GM18519 (cell line): ENCODE data around the gene HS6ST2.

Source experiments
- ATAC-seq: cut with Tn5 transposase; IDR thresholded peaks from one replicate; pipeline ENCODE4 v1.9.1; 2021; ENCODE audit warnings: mild to moderate bottlenecking, moderate library complexity; ENCODE audit not compliant: unreplicated experiment, low FRiP score

The HS6ST2 gene

DNA sequence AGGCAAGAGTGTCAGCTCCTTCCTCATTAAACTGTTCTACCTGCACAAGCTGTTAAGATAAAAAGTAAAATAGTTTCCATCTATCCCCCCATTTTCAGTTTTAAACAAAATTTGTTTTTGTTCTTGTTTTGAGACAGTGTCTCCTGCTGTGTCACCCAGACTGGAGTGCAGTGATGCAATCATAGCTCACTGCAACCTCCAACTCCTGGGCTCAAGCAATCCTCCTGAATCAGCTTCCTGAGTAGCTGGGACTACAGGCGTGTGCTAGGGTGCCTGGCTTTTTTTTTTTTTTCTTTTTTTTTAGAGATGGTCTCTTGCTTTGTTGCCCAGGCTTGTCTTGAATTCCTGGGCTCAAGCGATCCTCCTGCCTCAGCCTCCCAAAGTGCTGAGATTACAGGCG lies 105.4 kb downstream of the HS6ST2 start:
- no peak for ATAC-seq

DNA sequence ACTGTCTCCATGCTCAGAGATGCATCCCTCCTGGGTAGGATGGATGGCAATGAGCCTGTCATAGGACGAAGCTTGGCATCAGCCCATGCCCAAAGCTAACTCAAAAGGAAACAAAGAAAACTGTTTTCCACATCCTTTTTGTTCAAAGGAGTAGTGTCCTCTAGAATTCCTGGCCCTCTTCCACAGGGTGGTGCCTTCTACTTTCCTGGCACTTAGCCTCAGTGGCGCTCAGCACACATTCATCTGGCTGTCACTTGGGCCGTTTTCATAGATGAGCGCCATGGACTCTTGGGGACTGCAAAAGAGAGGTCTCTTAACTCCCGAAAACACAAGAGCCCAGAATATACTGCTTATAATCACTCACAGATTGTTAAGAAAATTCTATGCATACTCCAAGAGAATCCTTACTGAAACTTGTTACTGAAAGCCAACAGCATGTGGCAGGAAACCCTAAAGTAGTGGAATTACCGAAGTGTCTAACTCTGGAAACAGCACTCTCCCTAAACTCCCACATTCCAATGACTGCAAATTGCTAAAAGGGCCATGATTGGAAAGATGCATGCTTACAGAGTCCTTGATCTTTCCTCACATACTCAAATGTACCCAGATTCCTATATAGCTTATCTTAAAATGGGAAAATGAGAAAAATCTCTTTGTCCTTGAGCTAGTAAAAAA lies 110.0 kb downstream of the HS6ST2 start:
- ATAC-seq: no peak

DNA sequence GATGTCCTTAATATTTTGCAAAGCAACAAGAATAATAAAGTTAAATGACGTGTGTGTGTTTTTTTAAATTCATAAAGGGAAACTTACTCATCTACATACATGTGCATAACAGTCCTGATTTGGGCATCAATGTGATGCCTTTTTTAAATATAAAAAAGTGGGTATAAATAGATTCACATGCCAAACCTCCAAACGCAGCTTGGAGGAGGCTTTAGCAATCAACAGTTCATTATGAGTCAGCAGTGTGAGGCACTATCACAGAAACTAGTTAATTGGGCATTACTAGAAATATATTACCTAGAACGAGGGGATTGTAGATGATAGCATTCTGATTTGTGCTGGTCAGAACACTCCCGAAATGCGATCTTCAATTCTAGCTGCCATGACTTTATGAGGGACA lies 115.1 kb downstream of the HS6ST2 start:
- ATAC-seq: no peak

DNA sequence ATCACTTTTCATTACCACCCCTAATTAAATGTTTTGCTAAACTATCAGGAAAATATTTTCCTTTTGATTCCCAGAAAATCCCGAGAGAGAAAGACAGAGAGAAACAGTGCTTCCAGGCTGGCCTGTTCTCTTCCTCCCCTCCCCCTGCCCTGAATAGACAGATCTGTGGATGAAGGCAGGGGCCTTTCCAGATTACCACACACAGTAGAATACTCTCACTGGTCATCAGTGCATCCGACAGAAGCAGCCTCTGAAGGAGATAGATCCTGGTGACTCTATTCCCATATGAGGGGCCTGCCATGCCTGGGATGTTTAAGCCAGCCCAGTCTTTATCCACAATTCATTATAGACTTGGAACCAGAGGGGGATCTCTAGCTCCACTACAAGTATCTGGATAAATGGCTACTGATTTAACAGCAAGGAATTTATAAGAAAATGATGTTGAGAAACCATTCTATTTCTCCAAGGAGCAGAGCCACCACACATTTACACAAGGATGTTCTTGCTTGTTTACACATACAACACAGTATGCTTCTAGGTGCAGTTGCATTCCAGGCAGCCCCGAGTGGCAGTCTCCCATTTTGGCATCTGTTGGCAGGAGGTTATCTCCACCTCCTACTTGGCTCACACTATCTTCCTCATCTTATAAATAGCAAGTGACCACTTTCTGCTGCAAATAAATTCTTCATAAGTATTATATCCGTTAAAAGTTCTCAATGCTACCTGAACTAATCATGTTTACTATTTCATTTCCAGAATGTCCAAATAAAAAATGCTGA lies 115.8 kb downstream of the HS6ST2 start:
- no peak for ATAC-seq

DNA sequence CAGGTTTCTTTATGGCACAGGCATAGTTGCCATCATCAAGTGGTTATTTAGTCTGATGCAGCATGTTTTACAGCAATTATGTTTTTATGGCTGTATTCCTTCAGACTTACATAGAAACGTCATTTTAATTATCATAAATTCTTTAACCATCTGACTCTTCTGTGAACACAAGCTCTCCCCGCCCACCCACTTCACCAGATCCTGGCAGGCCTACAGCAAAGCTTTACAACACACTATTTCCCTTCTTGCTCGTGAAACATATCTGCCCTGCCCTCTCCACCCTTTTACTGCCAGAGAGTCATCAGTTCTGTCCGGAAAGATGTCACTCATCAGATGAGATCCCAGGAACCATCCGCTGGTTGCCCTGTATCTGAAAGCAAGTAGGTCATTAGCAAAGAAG lies 120.5 kb downstream of the HS6ST2 start:
- ATAC-seq: no peak

DNA sequence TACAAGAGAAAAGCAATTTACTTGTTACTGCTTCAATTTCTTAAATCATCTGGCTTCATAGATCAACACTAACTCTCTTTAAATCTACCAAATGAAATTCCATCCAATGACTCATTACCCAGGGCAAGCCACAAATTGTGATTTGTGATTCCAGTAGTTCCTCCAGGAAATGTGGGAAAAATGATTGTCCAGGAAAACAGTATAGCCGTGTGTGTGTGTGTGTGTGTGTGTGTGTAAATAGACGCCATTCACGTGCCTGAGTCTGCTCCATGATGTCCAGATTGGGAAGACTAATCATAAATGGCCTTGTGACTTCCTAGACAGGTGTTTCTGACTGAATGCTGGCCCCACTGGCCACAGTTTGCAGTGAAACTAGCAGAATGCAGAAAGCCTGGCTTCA lies 121.3 kb downstream of the HS6ST2 start:
- no peak for ATAC-seq

DNA sequence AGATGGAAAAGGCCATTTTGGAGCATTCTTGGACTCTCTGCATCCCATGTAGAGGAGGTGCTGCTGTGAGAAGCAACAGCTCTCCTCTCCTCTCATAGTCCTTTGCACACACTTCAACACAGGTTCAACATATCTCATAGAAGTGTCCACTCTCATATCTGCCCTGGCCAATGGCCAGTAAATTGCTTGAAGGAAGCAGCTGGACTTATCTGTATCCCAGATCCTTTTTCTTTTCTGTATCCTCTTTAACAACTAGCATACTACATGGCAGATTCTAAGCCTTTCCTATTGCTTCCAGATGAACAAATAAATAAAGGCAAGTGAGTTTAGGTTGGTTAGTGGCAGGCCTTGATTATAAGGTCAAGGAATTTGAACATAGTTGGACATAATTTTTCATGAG lies 122.0 kb downstream of the HS6ST2 start:
- ATAC-seq: no peak

DNA sequence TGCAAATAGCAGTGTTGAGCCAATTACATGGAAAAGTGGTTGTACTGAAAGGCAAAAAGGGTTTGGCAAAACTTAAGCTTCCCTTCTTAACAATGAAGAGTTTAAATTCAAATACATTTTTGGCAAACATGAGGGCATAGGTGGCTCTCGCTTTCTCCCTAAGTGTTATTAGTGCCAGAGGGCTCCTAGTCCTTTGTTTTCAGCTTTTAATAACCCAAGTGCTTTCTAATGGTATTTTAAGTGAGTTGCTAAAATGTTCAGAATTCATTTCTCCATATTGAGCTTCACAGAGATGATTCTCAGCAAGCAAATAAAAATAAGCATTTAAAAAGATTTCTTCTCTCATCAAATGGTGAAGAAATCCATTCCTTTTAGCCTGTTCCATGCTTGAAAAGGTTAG lies 123.7 kb downstream of the HS6ST2 start:
- ATAC-seq: no peak

DNA sequence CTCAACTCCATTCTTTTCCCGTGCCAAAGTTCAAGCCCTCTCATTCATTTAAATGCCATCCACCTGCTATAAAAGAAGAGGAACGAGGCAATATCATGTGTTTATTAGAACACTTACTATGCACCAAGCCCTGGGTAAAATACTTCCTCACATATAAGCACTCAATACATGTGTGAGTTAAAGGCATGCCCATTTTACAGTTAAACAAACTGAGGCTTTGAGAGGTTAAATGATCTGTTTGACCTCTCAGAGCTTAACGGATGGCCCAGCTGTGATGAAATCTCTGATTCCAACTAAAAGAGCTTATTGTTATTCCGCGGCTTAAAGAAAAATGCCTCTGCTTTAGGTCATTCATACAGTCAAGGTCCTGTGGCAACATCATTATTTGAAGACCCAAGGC lies 124.3 kb downstream of the HS6ST2 start:
- no peak for ATAC-seq

DNA sequence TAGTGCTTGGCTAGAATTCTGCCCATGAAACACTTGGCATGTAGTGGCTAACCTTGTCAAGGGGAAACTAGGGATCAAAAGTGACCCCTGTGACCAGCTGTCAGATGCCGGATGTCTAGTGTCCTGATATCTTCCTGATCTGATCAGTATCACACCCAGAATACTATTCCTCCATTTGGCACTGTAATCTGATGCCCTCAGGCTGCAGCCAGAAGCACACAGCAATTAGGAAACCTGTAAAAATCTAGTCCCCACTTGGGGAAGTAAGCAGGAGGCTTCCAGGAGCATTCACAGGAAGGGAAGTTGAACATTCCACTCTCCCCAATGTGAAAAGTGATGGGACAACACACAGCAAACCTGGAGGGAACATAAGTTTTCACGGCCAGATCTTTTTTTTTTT lies 125.1 kb downstream of the HS6ST2 start:
- no peak for ATAC-seq

DNA sequence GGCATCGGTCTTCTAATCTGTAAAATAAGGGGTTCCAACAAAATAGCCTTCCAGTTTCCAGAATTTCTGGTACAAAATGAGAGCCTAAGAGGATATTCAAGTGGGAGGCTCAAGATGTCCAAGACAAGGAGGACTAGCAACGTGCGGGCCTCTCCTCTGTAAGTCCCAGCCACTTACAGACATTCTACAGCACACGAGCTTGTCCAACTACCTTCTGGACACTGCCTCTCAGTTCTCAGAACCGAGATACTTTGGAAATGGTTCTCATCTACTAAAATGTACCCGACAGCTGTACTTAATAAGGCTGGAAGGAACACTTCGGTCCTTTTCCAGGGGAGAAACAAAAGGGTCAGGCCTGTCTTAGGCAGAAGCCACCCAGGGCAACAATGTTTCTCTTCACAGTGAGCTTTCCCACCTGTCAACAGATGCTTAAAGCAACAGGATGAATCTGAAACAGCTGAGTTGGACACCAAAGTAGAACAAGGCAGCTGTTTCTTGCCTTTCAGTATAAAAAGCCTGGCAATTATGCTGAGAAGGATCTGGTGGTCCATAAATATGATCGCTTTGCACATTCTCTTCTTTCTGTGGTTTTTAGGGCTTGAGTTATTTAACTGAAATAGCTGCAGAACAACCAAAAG lies 127.0 kb downstream of the HS6ST2 start:
- ATAC-seq: no peak

DNA sequence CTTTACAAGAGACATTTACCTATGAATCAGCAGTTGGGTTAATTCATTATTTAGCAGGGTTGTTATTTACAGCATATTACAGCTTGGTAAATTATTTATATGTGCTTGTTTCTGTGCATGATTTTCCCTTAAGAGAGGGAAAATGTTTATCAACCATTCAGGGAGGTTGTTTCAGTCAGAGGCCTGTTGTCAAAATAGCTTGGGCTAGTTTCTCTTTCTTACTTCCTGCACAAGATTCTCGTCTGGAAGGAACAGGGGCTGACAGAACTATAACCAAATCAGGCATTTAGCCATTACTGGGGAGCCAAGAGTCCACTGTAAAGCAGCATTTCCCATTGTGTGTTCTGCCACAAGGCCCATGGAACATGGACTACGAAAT lies 135.8 kb downstream of the HS6ST2 start:
- ATAC-seq: no peak

DNA sequence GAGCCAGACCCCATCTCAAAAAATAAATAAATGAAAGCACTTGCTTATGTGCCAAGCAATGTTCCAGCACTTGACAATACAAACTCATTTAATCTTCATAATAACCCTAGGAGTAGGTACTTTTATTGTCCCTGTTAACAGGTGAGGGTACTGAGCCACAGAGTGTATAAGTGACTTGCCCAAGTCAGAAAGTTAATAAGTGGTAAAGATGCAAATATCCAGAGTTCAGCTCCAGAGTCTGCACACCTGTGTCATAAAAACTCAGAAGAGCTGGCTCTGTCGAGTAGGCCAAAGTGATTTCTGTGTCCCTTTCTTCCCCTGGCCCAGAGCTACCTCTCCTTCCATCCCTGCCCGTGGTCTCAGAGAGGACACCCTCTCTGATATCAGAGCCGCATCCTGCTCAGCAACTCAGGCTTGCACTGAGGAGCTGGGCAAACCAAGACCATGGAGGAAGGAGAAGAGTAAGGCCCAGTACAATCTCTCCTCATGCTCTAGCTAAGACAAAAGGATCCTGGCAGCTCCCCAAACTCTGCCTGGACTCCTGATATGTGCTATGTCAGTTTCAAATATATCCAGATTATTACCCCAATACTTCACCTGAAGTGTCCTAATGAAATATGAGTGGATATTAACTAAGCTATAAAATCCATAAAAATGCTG lies 136.3 kb downstream of the HS6ST2 start:
- ATAC-seq: no peak

DNA sequence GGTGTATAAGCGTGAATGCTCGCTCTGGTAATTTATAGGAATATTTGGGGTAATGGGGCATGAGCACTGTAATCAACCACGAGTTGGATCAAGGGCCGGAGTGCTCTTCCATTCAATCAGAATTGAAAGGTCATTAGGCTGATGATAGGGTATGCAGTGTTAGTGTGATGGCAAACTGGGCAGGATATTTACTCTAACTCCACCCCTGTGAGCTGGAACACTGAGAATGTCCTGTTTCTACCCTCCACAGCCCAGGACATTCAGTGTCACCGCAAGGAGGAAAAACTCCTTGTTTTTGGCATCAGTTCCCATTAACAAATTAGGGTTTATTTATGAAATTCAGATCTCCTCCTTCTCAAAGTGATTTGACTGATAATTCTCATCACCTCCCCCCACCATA lies 137.8 kb downstream of the HS6ST2 start:
- no peak for ATAC-seq

DNA sequence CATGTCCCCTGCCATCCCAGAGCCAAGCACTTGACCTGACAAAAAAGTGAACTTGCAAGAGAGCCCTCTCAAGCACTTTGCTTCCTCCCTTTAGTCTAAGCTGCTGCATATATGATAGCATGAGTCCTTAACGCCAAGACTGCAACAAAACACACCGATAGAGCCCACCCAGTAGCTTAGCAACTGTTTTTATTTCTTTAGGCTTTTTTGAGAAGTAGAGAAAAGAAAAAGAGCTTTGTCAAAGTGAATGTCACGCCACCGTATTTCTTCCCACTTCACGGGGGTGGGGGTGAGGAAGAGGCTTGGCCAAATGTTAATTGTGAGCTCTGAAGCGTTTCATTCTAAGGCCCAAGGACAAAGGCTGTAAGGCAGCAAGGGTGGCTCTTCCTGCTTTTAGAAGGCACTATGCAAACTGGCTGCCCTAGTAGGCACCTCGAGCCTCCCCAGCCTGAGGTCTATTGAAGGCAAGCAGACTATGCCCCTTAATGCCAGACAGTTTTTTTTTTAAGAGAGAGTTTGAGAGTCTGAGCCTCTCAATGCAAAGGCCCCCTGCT lies 138.6 kb downstream of the HS6ST2 start:
- ATAC-seq: no peak

DNA sequence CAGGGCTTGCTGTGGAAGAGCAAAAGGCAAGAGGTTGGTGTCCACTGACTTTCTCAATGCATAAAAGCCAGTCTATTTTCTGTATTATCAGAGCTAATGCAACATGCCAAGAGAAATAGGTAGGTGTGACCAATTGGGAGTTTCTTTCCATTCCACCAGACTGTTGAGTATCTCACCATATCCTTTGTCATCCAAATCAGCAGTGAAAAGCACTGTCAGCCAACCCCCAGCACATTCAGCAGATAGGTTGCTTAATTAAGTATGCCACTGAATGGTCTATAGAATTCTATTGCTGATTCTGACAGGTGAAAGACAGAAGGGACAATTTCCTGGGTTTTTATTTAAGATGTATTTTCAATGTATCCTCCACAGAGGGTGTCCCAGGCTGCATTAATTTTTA lies 139.8 kb downstream of the HS6ST2 start:
- no peak for ATAC-seq

DNA sequence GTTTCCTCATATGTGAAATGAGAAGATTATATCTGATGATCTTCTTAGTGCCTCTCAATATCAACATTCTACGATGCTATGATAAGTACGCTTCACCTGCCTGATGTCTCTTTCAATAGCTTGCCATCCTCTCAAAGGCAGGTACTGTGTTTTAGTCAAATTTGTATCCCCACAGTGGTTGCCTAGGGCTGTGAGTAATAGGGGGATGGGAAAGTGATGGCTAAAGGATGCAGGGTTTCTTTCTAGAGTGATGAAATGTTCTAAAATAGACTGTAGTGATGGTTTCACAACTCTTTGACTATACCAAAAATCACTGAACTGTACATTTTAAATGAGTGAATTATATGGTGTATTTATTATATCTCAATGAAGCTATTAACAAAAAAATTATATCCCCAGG lies 142.8 kb downstream of the HS6ST2 start:
- ATAC-seq: peak; percentile 51

DNA sequence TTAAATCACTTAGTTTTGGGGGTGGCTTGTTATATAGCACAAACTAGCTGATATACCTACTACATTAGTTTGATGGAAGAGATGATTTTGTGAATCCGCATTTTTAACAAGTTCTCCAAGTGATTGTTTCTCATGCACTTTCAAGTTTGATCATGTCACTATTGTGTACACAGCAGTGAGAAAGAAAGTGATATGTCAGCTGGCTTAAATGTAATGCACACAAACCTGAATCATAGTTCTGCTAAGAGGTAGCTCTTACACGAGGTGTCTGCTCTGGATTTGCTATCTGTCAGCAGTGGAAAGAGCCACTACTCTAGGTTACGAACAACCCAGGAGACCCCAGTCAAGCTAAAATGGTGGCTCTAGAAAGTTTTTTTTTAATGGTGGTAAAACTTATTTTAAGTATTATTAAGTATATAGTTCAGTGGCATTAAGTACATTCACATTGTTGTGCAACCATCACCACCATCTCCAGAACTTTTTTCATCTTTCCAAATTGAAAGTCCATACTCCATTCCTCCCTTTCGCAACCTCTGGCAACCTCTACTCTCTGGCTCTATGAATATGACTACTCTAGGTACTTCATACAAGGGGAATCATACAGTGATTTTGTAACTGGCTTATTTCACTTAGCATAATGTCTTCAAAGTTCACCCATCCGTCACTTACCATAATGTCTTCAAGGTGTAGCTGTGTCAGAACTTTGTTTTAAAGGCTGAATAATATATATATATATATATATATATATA lies 147.3 kb downstream of the HS6ST2 start:
- ATAC-seq: no peak

DNA sequence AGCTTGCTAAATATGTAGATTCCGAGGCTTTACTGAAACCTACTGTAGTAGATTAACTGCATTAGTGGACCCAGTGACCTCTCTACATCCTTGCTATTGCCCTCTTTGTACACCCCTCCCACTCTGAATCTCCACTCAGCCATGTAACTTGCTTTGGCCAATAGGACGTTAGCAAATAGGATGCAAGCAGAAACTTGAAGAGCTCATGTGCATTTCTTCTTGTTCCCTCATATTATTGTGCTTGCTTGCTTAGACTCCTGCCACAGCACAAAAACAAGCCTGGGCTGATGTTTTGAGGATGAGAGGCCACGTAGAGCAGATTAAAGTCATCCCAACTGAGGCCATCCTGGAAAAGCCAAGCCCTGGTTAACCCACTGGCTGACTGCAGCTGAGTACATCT lies 147.9 kb downstream of the HS6ST2 start:
- ATAC-seq: no peak

DNA sequence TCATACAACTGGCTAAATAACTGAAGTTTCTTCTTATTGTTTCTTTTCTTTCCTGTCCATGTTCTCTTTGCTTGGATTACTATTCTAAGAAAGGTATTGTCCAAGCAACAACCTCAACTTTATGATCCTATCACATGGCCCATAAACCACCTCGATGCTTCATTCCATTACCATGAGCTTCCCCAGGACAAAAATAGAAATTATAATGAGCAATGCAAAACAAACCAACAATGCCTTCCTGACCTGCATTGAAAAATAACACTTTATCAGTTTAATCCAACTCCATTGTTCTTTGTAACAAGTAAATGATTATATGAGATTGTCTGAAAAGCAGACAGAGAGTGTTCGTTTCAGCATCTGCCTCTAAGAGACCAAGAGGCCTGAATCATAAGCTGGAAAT lies 148.8 kb downstream of the HS6ST2 start:
- no peak for ATAC-seq
